ENCODE measurements around the gene NT5DC4. TPM values are rescaled to one million over a fixed set of nuclear protein-coding genes. Genes with fewer than 3 reads are reported as not detected.

NT5DC4 gene
- total and polyA plus RNA-seq, 2 of the 4 experiments (the other 2 are of a cell fraction): not detected

GRCh38 chr2:112685271-112685884 lies 35.4 kb upstream of the NT5DC4 start:
- in situ Hi-C loops (cut with MboI; ENCODE audit: low sequenced_read_pairs) (no loop called here), dilution Hi-C loops (cut with HindIII; ENCODE audit: low sequenced_read_pairs, unreplicated experiment) (no loop called here), intact Hi-C loops (cut with micrococcal nuclease) (no loop called here)
- Histone ChIP-seq H3K27ac (ENCODE audit: insufficient read depth, low read length) (no peak overlapping the region), H2BK15ac (ENCODE audit: low read depth, low read length) (no peak overlapping the region), H3K9me1 (ENCODE audit: insufficient read depth, low read length) (no peaks in the 10 kb centered on the region), H2AFZ (replicated peaks; ENCODE audit: low read length, poor library complexity) (no peak overlapping the region), H2BK20ac (ENCODE audit: low read depth, low read length) (no peak overlapping the region), H2AK9ac (replicated peaks; ENCODE audit: low read depth, low read length, poor library complexity) (no peak overlapping the region), H3K4me1 (ENCODE audit: control insufficient read depth, insufficient read depth, low read length) (peaks cover 1% of the 10 kb centered on the region; the same call in 1 of the 2 replicates), H3K18ac (ENCODE audit: low read depth, low read length) (no peak overlapping the region), H4K91ac (ENCODE audit: insufficient read depth, low read depth, low read length) (no peak overlapping the region), H3K4ac (ENCODE audit: low read depth, low read length) (no peak overlapping the region), H3K9ac (ENCODE audit: low read depth, low read length) (no peak overlapping the region), H2BK5ac (ENCODE audit: low read depth, low read length, poor library complexity, severe bottlenecking) (no peak overlapping the region), H3K4me2 (ENCODE audit: low read depth, low read length) (no peak overlapping the region), H3K4me3 (ENCODE audit: insufficient read depth, low read depth, low read length) (no peak overlapping the region), H3K56ac (ENCODE audit: extremely low read depth, insufficient read depth, low read length) (no peak overlapping the region), H2AK5ac (ENCODE audit: low read depth, low read length) (no peak overlapping the region), H3K27me3 (ENCODE audit: control insufficient read depth, insufficient read depth, low read length) (no peaks in the 10 kb centered on the region), H3K36me3 (ENCODE audit: control insufficient read depth, insufficient read depth, low read length) (no peaks in the 10 kb centered on the region), H4K8ac (ENCODE audit: low read depth in 2 of 2, low read length in 2 of 2) (no peak overlapping the region), H2BK120ac (ENCODE audit: low read depth, low read length) (no peak overlapping the region), H3K23ac (ENCODE audit: low read depth, low read length) (no peak overlapping the region), H3K79me1 (ENCODE audit: low read depth in 1 of 2, low read length in 2 of 2) (no peaks in the 10 kb centered on the region), H3K9me3 (ENCODE audit: control insufficient read depth, insufficient read depth, low read length) (no peaks in the 10 kb centered on the region), H4K20me1 (ENCODE audit: insufficient read depth, low read length) (no peaks in the 10 kb centered on the region), H3K14ac (replicated peaks; ENCODE audit: low read depth, low read length) (no peak overlapping the region), H4K5ac (ENCODE audit: low read depth, low read length) (no peak overlapping the region)
- DNase-seq (no peak), ATAC-seq (ENCODE audit: low read depth) (0 out of 2 replicates have a peak, but pooled peaks have one; percentile 29)
- no TSS peak for BruUV-seq (replicated peaks)
- 30% methylated on average over 2 of the region's 4 CpGs; no CpG with 5 or more reads in 1 of the 2 experiments for WGBS, 2 experiments (ENCODE audit: extremely low coverage in 2 of 2, insufficient read length in 1 of 2)
- ChIA-PET CTCF (interaction anchor here (0.8 to 1.2 kb wide), 5 partner anchors 9 to 100 kb away, joined by 3 to 6 read pairs (median 3); no protein-coding TSS in a partner anchor), POLR2A (ENCODE audit: unreplicated experiment) (no interaction called here)
- TF ChIP-seq MAFK (IDR thresholded peaks at IDR 0.05; ENCODE audit: low read depth, low read length) (no peak), MXI1 (IDR thresholded peaks at IDR 0.05; ENCODE audit: borderline replicate concordance, low read depth, low read length) (no peak), RFX5 (IDR thresholded peaks at IDR 0.05; ENCODE audit: low read depth, low read length) (no peak), CHD1 (IDR thresholded peaks at IDR 0.05; ENCODE audit: low read depth, low read length) (no peak), CEBPB (IDR thresholded peaks at IDR 0.05; ENCODE audit: low read depth, low read length) (no peak), MAZ (IDR thresholded peaks at IDR 0.05; ENCODE audit: borderline replicate concordance, low read depth, low read length) (no peak), SMC3 (IDR thresholded peaks at IDR 0.05; ENCODE audit: low read depth, low read length) (no peak), RCOR1 (IDR thresholded peaks at IDR 0.05; ENCODE audit: insufficient replicate concordance, low read length) (no peak), NFE2L2 (IDR thresholded peaks at IDR 0.05; ENCODE audit: low read depth, low read length) (no peak), USF2 (IDR thresholded peaks at IDR 0.05; ENCODE audit: low read depth, low read length) (no peak), BHLHE40 (IDR thresholded peaks at IDR 0.05; ENCODE audit: low read depth, low read length) (no peak), CTCF (conservative IDR thresholded peaks at IDR 0.05; ENCODE audit: low read depth, low read length) (no peak), ELK1 (IDR thresholded peaks at IDR 0.05; ENCODE audit: borderline replicate concordance, low read depth, low read length) (no peak), RAD21 (IDR thresholded peaks at IDR 0.05; ENCODE audit: low read length) (no peak), POLR2A (IDR thresholded peaks at IDR 0.05; ENCODE audit: low read depth, low read length) (no peak), FOS (IDR thresholded peaks at IDR 0.05; ENCODE audit: low read depth, low read length) (no peak)

Measured in IMR-90 (cell line).